SK-N-MC (cell line): Measurements from ENCODE around the gene UNC93B1.

Experiments
- EZH2 ChIP-seq: fragments of 200-600 bp; sonication (generic); IDR thresholded peaks from one replicate; pipeline ENCODE4 v1.6.1; 2017; ENCODE audit warnings: antibody characterized with exemption
- FOXP2 ChIP-seq: optimal IDR thresholded peaks from 2 replicates; pipeline ENCODE3; 2011; ENCODE audit warnings: mild to moderate bottlenecking, moderate library complexity; ENCODE audit not compliant: insufficient read depth; ENCODE audit errors: extremely low read length, control extremely low read depth
- POLR2AphosphoS5 ChIP-seq: IDR thresholded peaks from 2 replicates; pipeline ENCODE4 v1.6.1; 2012; ENCODE audit warnings: mild to moderate bottlenecking, low read depth, low read length, borderline replicate concordance

- TF ChIP-seq POLR2AphosphoS5 (no peak), EZH2 (no peak), FOXP2 (no peak)
Observed at GRCh38 chr11:68037411-68038225, 33.7 kb upstream of the UNC93B1 start.
